Karpas-422 (cell line): ENCODE data around the gene TMEM179. TPM values are rescaled to one million over a fixed set of nuclear protein-coding genes. Genes with fewer than 3 reads are reported as not detected.

ENCODE experiments used
- DNase-seq: peaks from one replicate; pipeline ENCODE4 v3.0.0-alpha.2; 2015
- H2AFZ ChIP-seq: fragments of 200-600 bp; sonication (generic); 2 replicates; pipeline ENCODE4 v1.6.1; 2014; ENCODE audit warnings: antibody characterized with exemption, low read length, mixed read lengths
- H3K27ac ChIP-seq: fragments of 200-600 bp; sonication (generic); 2 replicates; pipeline ENCODE4 v1.5.1; 2014; ENCODE audit warnings: mild to moderate bottlenecking, low read length, moderate library complexity
- H3K27me3 ChIP-seq: fragments of 200-600 bp; sonication (generic); 2 replicates; pipeline ENCODE4 v1.6.1; 2014; ENCODE audit warnings: low read length, mixed read lengths
- H3K36me3 ChIP-seq: fragments of 200-600 bp; sonication (generic); 2 replicates; pipeline ENCODE4 v1.6.1; 2014; ENCODE audit warnings: low read length, mixed read lengths; ENCODE audit not compliant: insufficient read depth
- H3K4me1 ChIP-seq: fragments of 200-600 bp; sonication (generic); 2 replicates; pipeline ENCODE4 v1.6.1; 2014; ENCODE audit warnings: mild to moderate bottlenecking, low read length, mixed read lengths
- H3K4me2 ChIP-seq: fragments of 200-600 bp; sonication (generic); 2 replicates; pipeline ENCODE4 v1.6.1; 2014; ENCODE audit warnings: low read length, low read depth, mild to moderate bottlenecking; ENCODE audit not compliant: poor library complexity, severe bottlenecking
- H3K4me3 ChIP-seq: fragments of 200-600 bp; sonication (generic); 2 replicates; pipeline ENCODE4 v1.5.1; 2014; ENCODE audit warnings: mild to moderate bottlenecking, antibody characterized with exemption, low read length, mixed read lengths
- H3K79me2 ChIP-seq: fragments of 200-600 bp; sonication (generic); 2 replicates; pipeline ENCODE4 v1.6.1; 2014; ENCODE audit warnings: mild to moderate bottlenecking, low read length, mixed read lengths
- H3K9ac ChIP-seq: fragments of 200-600 bp; sonication (generic); 2 replicates; pipeline ENCODE4 v1.6.0; 2014; ENCODE audit warnings: low read length
- H3K9me2 ChIP-seq: fragments of 200-600 bp; sonication (generic), shearing (Covaris generic); replicated peaks from 2 replicates; pipeline ENCODE4 v1.6.0; 2014; ENCODE audit warnings: mild to moderate bottlenecking, low read length, moderate library complexity; ENCODE audit not compliant: insufficient read depth
- H3K9me3 ChIP-seq: fragments of 300-700, 200-600 bp; sonication (generic); 2 replicates; pipeline ENCODE4 v1.6.1; 2014; ENCODE audit warnings: low read length, mixed read lengths
- H4K20me1 ChIP-seq: fragments of 200-600 bp; sonication (generic); 2 replicates; pipeline ENCODE4 v1.6.1; 2014; ENCODE audit warnings: mild to moderate bottlenecking, antibody characterized with exemption, low read length, low read depth; ENCODE audit not compliant: insufficient read depth
- total RNA-seq: library from RNA; depleted of rRNA; stranded (reverse); fragments of >200 nt; shearing (Covaris generic); gene quantifications from 2 replicates; pipeline ENCODE4 v1.2.3, GENCODE V29; 2014; ENCODE audit warnings: low replicate concordance

The TMEM179 gene
- total RNA-seq, 1 experiment from 2014 or later: not detected

GRCh38 chr14:104590240-104590965 lies 14.2 kb downstream of the TMEM179 start:
- Histone ChIP-seq H3K79me2 (no peaks in the 10 kb centered on the region), H3K4me1 (peaks cover 6% of the 10 kb centered on the region; the same call in 1 of the 2 replicates), H3K36me3 (no peaks in the 10 kb centered on the region), H3K9ac (no peak overlapping the region), H3K27me3 (no peaks in the 10 kb centered on the region), H2AFZ (no peak overlapping the region), H3K9me3 (no peaks in the 10 kb centered on the region), H3K4me2 (no peak overlapping the region), H3K27ac (no peak overlapping the region), H4K20me1 (peaks cover 18% of the 10 kb centered on the region; the same call in 1 of the 2 replicates), H3K4me3 (no peak overlapping the region), H3K9me2 (no peaks in the 10 kb centered on the region)
- no peak for DNase-seq

DNA sequence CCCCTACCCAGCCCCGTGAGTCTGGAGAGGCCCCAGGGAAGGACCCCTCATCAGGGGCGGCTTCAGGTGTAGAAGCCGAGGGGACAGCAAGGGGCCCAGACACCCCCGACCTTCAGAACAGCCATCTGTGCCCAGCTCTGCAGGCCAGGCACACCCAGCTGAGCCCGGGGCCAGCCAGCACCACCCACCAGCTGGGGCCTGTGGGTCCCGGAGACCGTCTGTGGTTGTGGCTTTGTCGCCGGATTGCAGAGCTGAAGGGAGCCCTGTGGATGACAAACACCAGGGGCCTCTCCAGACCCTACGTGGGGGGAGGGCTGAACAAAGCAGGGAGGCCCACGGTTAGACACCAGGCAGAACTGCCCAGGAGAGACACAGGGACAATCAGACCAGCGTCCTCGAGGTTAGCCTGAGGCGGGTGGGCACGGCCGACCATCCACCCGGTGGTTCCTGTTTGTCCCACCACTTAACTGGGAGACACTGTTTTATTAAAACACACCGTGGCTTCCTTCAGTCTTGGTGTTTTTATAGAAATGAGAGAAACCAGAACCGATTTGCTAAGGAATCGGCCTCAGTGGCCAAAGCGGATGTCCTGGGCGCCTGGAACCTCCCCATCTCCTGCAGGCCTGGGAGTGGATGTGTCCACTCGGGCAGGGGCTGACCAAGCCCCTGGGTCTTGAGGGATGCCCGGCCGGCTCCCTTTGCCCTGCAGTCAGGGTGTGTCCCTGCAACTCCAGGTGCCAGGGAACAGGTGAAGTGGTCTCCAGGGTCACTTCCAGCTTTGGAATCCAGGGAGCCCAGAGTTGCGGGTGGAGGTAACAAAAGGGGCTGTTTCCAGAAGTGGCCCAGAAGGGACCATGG lies 15.0 kb downstream of the TMEM179 start:
- H3K27ac ChIP-seq: no peak overlapping the region
- no peak overlapping the region for H3K9ac ChIP-seq
- no peak overlapping the region for H3K4me2 ChIP-seq
- no peak overlapping the region for H3K4me3 ChIP-seq
- DNase-seq: no peak
- H3K4me1 ChIP-seq: peaks cover 6% of the 10 kb centered on the region; the same call in 1 of the 2 replicates
- H3K9me3 ChIP-seq: no peaks in the 10 kb centered on the region
- no peaks in the 10 kb centered on the region for H3K36me3 ChIP-seq
- peaks cover 14% of the 10 kb centered on the region; the same call in 1 of the 2 replicates for H4K20me1 ChIP-seq
- H3K27me3 ChIP-seq: no peaks in the 10 kb centered on the region
- no peak overlapping the region for H2AFZ ChIP-seq
- no peaks in the 10 kb centered on the region for H3K9me2 ChIP-seq
- H3K79me2 ChIP-seq: no peaks in the 10 kb centered on the region

GRCh38 chr14:104588066-104588857 lies 16.3 kb downstream of the TMEM179 start:
- Histone ChIP-seq H3K4me1 (no peaks in the 10 kb centered on the region), H3K36me3 (no peaks in the 10 kb centered on the region), H2AFZ (no peak overlapping the region), H3K4me3 (no peak overlapping the region), H3K27me3 (no peaks in the 10 kb centered on the region), H3K9me3 (no peaks in the 10 kb centered on the region), H3K9ac (no peak overlapping the region), H3K27ac (no peak overlapping the region), H4K20me1 (peaks cover 13% of the 10 kb centered on the region; the same call in 1 of the 2 replicates), H3K9me2 (no peaks in the 10 kb centered on the region), H3K79me2 (no peaks in the 10 kb centered on the region), H3K4me2 (no peak overlapping the region)
- DNase-seq: no peak

DNA sequence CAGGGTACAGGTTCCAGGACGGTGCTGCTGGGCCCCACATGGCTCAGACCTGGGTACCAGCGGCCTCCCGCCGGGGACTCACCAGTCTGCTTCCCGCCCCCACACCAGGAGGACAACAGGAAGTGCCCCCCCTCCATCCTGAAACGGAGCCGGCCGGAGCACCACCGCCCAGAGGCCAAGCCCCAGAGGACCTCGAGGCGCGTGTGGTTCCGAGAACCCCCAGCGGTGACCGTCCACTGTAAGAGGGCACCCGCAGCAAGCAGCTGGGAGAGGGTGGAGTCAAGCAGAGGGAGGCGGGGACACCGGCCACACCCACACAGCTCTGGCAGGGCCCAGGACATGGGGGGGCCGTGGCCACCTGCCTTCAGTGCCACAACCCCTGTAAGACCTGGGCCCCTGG lies 16.9 kb downstream of the TMEM179 start:
- H3K27ac ChIP-seq: no peak overlapping the region

DNA sequence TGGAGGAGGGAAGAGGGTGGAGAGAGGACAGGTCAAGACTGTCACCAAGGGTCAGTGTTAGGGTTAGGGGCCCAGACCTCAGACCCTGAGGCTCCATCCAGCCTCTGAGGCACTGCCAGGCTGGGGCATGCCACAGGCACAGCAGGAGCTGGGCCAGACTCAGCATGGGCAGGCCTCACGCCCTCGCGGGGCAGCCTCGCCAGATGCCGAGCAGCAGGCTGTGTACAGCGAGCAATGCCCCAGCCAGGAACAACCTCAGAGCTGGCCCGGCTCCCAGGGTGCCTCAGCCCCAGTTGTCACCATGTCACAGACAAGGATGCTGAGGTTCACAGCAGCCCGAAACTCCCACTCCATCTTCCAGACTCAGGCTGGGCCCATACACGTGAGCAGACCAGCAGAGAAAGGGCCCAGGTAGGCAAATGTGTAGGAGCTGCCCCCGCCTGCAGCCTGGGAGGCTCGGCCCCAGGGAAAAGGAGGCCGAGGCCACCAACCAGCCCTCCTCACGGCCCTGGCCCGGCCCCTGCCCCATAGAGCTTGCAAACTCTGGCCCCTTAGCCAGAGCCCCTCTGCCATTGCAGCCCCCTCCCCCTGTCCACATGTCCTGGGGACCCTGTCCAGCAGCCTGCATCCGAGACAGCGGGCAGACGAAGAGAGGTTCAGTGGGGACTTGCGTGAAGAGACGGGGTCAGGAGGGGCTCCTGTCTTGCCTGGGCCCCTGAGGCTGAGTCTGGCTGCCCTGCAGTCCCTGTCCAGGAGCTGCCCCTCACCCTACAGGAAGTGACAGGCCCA lies 17.5 kb downstream of the TMEM179 start:
- H3K4me2 ChIP-seq: no peak overlapping the region
- H3K36me3 ChIP-seq: no peaks in the 10 kb centered on the region
- no peak overlapping the region for H3K9ac ChIP-seq
- no peaks in the 10 kb centered on the region for H3K9me2 ChIP-seq
- H3K4me3 ChIP-seq: no peak overlapping the region
- no peak overlapping the region for H3K27ac ChIP-seq
- DNase-seq: peak; percentile 56
- H3K4me1 ChIP-seq: no peaks in the 10 kb centered on the region
- H4K20me1 ChIP-seq: peaks cover 23% of the 10 kb centered on the region; the same call in 1 of the 2 replicates
- no peaks in the 10 kb centered on the region for H3K79me2 ChIP-seq
- no peak overlapping the region for H2AFZ ChIP-seq
- no peaks in the 10 kb centered on the region for H3K9me3 ChIP-seq
- no peaks in the 10 kb centered on the region for H3K27me3 ChIP-seq

More for the DNA sequence above, 16.9 kb downstream of the TMEM179 start:
- peaks cover 18% of the 10 kb centered on the region; the same call in 1 of the 2 replicates for H4K20me1 ChIP-seq
- no peak overlapping the region for H3K4me3 ChIP-seq
- H3K9me3 ChIP-seq: no peaks in the 10 kb centered on the region
- H3K4me1 ChIP-seq: no peaks in the 10 kb centered on the region
- no peaks in the 10 kb centered on the region for H3K36me3 ChIP-seq
- no peaks in the 10 kb centered on the region for H3K79me2 ChIP-seq
- no peak for DNase-seq
- no peaks in the 10 kb centered on the region for H3K9me2 ChIP-seq
- no peak overlapping the region for H3K4me2 ChIP-seq
- no peak overlapping the region for H2AFZ ChIP-seq
- no peak overlapping the region for H3K9ac ChIP-seq
- H3K27me3 ChIP-seq: no peaks in the 10 kb centered on the region

DNA sequence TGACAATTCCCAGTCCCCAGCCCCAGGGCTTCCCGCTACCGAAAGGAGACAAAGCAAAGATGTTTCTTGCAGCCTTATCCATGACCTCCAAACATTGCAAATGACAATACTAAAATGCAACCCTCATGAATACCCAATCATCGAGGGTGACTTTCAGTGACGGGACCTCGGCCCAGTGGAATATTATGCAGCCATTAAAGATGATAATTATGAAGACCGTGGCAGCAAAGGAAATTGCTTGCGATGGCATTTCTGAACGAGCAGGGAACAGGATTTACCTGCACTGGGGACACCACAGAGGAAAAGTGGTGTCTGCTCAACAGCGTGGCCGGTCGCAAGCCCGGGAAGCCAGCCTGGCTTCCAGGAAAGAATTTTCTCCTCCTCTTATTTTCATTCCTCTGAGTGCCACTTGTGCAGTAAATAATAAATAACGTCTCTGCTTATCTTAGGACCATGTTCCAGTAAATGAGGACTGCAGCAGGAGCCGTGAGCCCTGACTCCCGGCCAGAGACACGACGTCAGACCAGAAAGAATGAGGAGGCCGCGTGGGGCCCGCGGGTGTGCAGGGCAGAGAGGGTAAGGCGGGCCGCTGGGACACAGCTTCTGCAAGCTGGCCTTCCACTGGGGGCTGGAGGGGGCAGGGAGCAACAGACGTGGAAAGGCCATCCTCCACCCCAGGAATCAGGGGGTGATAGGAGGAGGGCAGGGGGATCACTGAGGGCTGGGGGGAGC lies 18.4 kb downstream of the TMEM179 start:
- no peak overlapping the region for H2AFZ ChIP-seq
- no peak overlapping the region for H3K4me2 ChIP-seq
- no peaks in the 10 kb centered on the region for H3K4me1 ChIP-seq
- no peaks in the 10 kb centered on the region for H3K27me3 ChIP-seq
- H3K9ac ChIP-seq: no peak overlapping the region
- H3K9me2 ChIP-seq: no peaks in the 10 kb centered on the region
- H3K79me2 ChIP-seq: no peaks in the 10 kb centered on the region
- H3K9me3 ChIP-seq: no peaks in the 10 kb centered on the region
- H4K20me1 ChIP-seq: peaks cover 25% of the 10 kb centered on the region
- DNase-seq: no peak
- H3K36me3 ChIP-seq: no peaks in the 10 kb centered on the region
- H3K27ac ChIP-seq: no peak overlapping the region
- no peak overlapping the region for H3K4me3 ChIP-seq

DNA sequence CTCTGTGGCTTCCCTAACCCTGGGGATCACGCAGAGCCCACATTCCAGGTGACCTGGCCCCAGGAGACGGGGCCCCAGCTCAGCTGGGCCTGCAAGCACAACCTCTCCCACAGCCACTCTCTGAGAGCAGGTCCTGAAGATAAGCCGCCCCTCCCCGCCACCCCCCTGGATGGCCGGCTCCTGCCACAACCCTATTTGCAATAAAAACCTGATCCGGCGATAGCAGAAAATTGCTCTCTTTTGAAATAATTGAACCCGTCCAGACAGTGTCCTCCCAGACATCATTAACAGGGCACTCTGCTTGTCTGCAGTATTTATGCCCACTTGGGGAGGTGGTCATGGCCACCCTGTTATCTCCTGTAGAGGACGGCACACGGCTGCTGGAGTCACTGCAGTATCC lies 20.0 kb downstream of the TMEM179 start:
- Histone ChIP-seq H3K9me3 (no peaks in the 10 kb centered on the region), H3K4me3 (no peak overlapping the region), H3K4me1 (no peaks in the 10 kb centered on the region), H3K27me3 (no peaks in the 10 kb centered on the region), H3K36me3 (no peaks in the 10 kb centered on the region), H3K9me2 (no peaks in the 10 kb centered on the region), H4K20me1 (peaks cover 28% of the 10 kb centered on the region), H3K4me2 (no peak overlapping the region), H3K79me2 (no peaks in the 10 kb centered on the region), H3K9ac (no peak overlapping the region), H2AFZ (no peak overlapping the region), H3K27ac (no peak overlapping the region)
- no peak for DNase-seq
